SK-N-SH (cell line): ENCODE measurements around the gene NBEA. TPM values are rescaled to one million over a fixed set of nuclear protein-coding genes. Genes with fewer than 3 reads are reported as not detected.

Source experiments
- CTCF ChIA-PET: fragments of 300-600, 350-600 bp; formaldehyde crosslinking; extraction: SDS; loops from one replicate; lab custom pipeline; 2021; lab: Yijun Ruan, JAX
- POLR2A ChIA-PET: fragments of 350-600 bp; sonication (Branson Sonifier 250); formaldehyde crosslinking; extraction: SDS; loops from one replicate; lab custom pipeline; 2020; ENCODE audit warnings: antibody characterized with exemption, inconsistent platforms; lab: Yijun Ruan, JAX
- DNase-seq: peaks from one replicate; pipeline ENCODE4 v3.0.0; 2012
- H2AFZ ChIP-seq: fragments of 200-600 bp; sonication (generic); 2 replicates; pipeline ENCODE4 v1.8.1; 2016; ENCODE audit warnings: antibody characterized with exemption, mild to moderate bottlenecking, low read depth
- H3F3A ChIP-seq: fragments of 200-600 bp; sonication (generic); replicated peaks from 2 replicates; pipeline ENCODE3; 2016; ENCODE audit warnings: antibody characterized with exemption, mild to moderate bottlenecking; ENCODE audit not compliant: insufficient read depth
- H3K27ac ChIP-seq, 2 experiments: fragments of 200-500 bp in 1 of 2; fragments of 200-600 bp in 1 of 2; sonication (Bioruptor generic) in 1 of 2; sonication (generic), shearing (Covaris generic) in 1 of 2; 2 replicates each; pipeline versions ENCODE4 v1.5.1 to v1.6.1; 2014 to 2016; ENCODE audit warnings: low read depth in 2 of 2, inconsistent platforms in 1 of 2, low read length in 1 of 2, mild to moderate bottlenecking in 1 of 2, mixed read lengths in 1 of 2
- H3K27me3 ChIP-seq: fragments of 200-600 bp; sonication (generic), shearing (Covaris generic); 2 replicates; pipeline ENCODE4 v1.6.1; 2016; ENCODE audit warnings: mixed run types; ENCODE audit not compliant: insufficient read depth
- H3K36me3 ChIP-seq, 2 experiments: fragments of 200-500 bp in 1 of 2; fragments of 200-600 bp in 1 of 2; sonication (Bioruptor generic) in 1 of 2; sonication (generic) in 1 of 2; replicated peaks in 1 of 2; 2 replicates each; pipeline versions ENCODE3 to v1.5.1; 2014 to 2016; ENCODE audit warnings: low read length in 1 of 2, mild to moderate bottlenecking in 1 of 2; ENCODE audit not compliant: insufficient read depth in 2 of 2, control insufficient read depth in 1 of 2
- H3K4me1 ChIP-seq, 2 experiments: fragments of 200-500 bp in 1 of 2; fragments of 200-600 bp in 1 of 2; sonication (Bioruptor generic) in 1 of 2; sonication (generic), shearing (Covaris generic) in 1 of 2; 2 replicates each; pipeline versions ENCODE4 v1.5.1 to v1.6.1; 2014 to 2016; ENCODE audit warnings: low read depth in 1 of 2, low read length in 1 of 2, mixed run types in 1 of 2; ENCODE audit not compliant: insufficient read depth in 2 of 2, control insufficient read depth in 1 of 2
- H3K4me2 ChIP-seq: fragments of 200-600 bp; sonication (generic), shearing (Covaris generic); 2 replicates; pipeline ENCODE4 v1.6.1; 2017; ENCODE audit warnings: mixed run types
- H3K4me3 ChIP-seq, 2 experiments: fragments of 200-500 bp in 1 of 2; fragments of 200-600 bp in 1 of 2; sonication (Bioruptor generic) in 1 of 2; sonication (generic), shearing (Covaris generic) in 1 of 2; 2 replicates each; pipeline versions ENCODE4 v1.5.1 to v1.8.1; 2014 to 2016; ENCODE audit warnings: low read depth in 2 of 2, inconsistent platforms in 1 of 2, low read length in 1 of 2, mild to moderate bottlenecking in 1 of 2, mixed read lengths in 1 of 2, moderate library complexity in 1 of 2
- H3K79me2 ChIP-seq: fragments of 200-600 bp; sonication (generic); 2 replicates; pipeline ENCODE4 v1.8.1; 2017; ENCODE audit warnings: mild to moderate bottlenecking; ENCODE audit not compliant: insufficient read depth
- H3K9ac ChIP-seq: fragments of 200-600 bp; sonication (generic); 2 replicates; pipeline ENCODE4 v1.6.1; 2017; ENCODE audit warnings: mixed run types
- H3K9me2 ChIP-seq: fragments of 200-600 bp; sonication (generic); 2 replicates; pipeline ENCODE4 v1.6.1; 2017; ENCODE audit warnings: mixed run types
- H3K9me3 ChIP-seq: fragments of 200-600 bp; sonication (generic); 2 replicates; pipeline ENCODE4 v1.6.1; 2017; ENCODE audit warnings: mixed run types, mild to moderate bottlenecking, moderate library complexity
- H4K20me1 ChIP-seq: fragments of 200-600 bp; sonication (generic); 2 replicates; pipeline ENCODE4 v1.6.1; 2017; ENCODE audit warnings: mild to moderate bottlenecking, mixed run types; ENCODE audit not compliant: insufficient read depth
- ELF1 ChIP-seq: IDR thresholded peaks from 2 replicates; pipeline ENCODE4 v1.4.0; 2012
- EP300 ChIP-seq, 2 experiments: IDR thresholded peaks; 2 replicates each; pipeline versions ENCODE4 v1.4.0 to v1.6.1; 2012; ENCODE audit warnings: borderline replicate concordance in 1 of 2, low read depth in 1 of 2, low read length in 1 of 2
- EZH2phosphoT487 ChIP-seq: fragments of 200-600 bp; sonication (generic); IDR thresholded peaks from 2 replicates; pipeline ENCODE4 v1.6.1; 2017; ENCODE audit warnings: low read depth, mixed run types, mild to moderate bottlenecking, antibody characterized with exemption, moderate library complexity, borderline replicate concordance
- FOSL2 ChIP-seq: IDR thresholded peaks from 2 replicates; pipeline ENCODE4 v1.4.0; 2012; ENCODE audit warnings: low read depth, mild to moderate bottlenecking, moderate library complexity, borderline replicate concordance
- FOXM1 ChIP-seq: IDR thresholded peaks from 2 replicates; pipeline ENCODE4 v1.4.0; 2012; ENCODE audit warnings: low read depth, mild to moderate bottlenecking
- GATA2 ChIP-seq: sonication (generic); formaldehyde crosslinking; IDR thresholded peaks from 2 replicates; pipeline ENCODE4 v1.5.0; 2020; ENCODE audit warnings: mild to moderate bottlenecking, missing genetic modification reagents
- IRF3 ChIP-seq: fragments of 150-350 bp; IDR thresholded peaks from 2 replicates; pipeline ENCODE4 v1.6.1; 2016; ENCODE audit warnings: mild to moderate bottlenecking, low read depth, low read length
- JUND ChIP-seq: IDR thresholded peaks from 2 replicates; pipeline ENCODE4 v1.4.0; 2012
- MAX ChIP-seq: IDR thresholded peaks from 2 replicates; pipeline ENCODE4 v1.4.0; 2012; ENCODE audit warnings: low read depth
- MXI1 ChIP-seq: IDR thresholded peaks from 2 replicates; pipeline ENCODE4 v1.6.1; 2012; ENCODE audit warnings: mild to moderate bottlenecking, low read depth, low read length, improper control_type of control experiment
- NFIC ChIP-seq: IDR thresholded peaks from 2 replicates; pipeline ENCODE4 v1.4.0; 2012; ENCODE audit warnings: borderline replicate concordance
- NRF1 ChIP-seq: IDR thresholded peaks from 2 replicates; pipeline ENCODE4 v1.6.1; 2012; ENCODE audit warnings: low read depth, mild to moderate bottlenecking, low read length
- POLR2AphosphoS5 ChIP-seq: IDR thresholded peaks from 2 replicates; pipeline ENCODE4 v1.6.1; 2012; ENCODE audit warnings: low read depth, low read length
- RAD21 ChIP-seq: IDR thresholded peaks from 2 replicates; pipeline ENCODE4 v1.6.1; 2012; ENCODE audit warnings: mild to moderate bottlenecking, low read length
- SMC3 ChIP-seq: IDR thresholded peaks from 2 replicates; pipeline ENCODE4 v1.6.1; 2012; ENCODE audit warnings: low read depth, low read length, improper control_type of control experiment
- TAF1 ChIP-seq: IDR thresholded peaks from 2 replicates; pipeline ENCODE4 v1.6.1; 2012; ENCODE audit warnings: low read depth, mild to moderate bottlenecking, low read length, moderate library complexity, borderline replicate concordance
- TEAD4 ChIP-seq: IDR thresholded peaks from 2 replicates; pipeline ENCODE4 v1.4.0; 2012; ENCODE audit warnings: mild to moderate bottlenecking, borderline replicate concordance; ENCODE audit not compliant: insufficient read depth
- USF2 ChIP-seq: fragments of 150-350 bp; IDR thresholded peaks from 2 replicates; pipeline ENCODE4 v1.6.1; 2017; ENCODE audit warnings: antibody characterized with exemption, low read length, low read depth, borderline replicate concordance
- YY1 ChIP-seq: IDR thresholded peaks from 2 replicates; pipeline ENCODE4 v1.4.0; 2012; ENCODE audit warnings: low read depth, mild to moderate bottlenecking
- WGBS: methylation state at CpG from one replicate; pipeline ENCODE4 v1.1.6; 2017; ENCODE audit warnings: low lambda C conversion rate; 5-methylcytosine and 5-hydroxymethylcytosine counted together
- polyA plus RNA-seq, 3 experiments: library from polyadenylated mRNA; depleted of rRNA; stranded (reverse); fragments of >200 nt; gene quantifications; 2 replicates each; pipeline ENCODE4 v1.2.3, GENCODE V29; 2012

Gene NBEA
- polyA plus RNA-seq, 1 of the 3 experiments (the other 2 are of a cell fraction): 12.3 TPM

DNA sequence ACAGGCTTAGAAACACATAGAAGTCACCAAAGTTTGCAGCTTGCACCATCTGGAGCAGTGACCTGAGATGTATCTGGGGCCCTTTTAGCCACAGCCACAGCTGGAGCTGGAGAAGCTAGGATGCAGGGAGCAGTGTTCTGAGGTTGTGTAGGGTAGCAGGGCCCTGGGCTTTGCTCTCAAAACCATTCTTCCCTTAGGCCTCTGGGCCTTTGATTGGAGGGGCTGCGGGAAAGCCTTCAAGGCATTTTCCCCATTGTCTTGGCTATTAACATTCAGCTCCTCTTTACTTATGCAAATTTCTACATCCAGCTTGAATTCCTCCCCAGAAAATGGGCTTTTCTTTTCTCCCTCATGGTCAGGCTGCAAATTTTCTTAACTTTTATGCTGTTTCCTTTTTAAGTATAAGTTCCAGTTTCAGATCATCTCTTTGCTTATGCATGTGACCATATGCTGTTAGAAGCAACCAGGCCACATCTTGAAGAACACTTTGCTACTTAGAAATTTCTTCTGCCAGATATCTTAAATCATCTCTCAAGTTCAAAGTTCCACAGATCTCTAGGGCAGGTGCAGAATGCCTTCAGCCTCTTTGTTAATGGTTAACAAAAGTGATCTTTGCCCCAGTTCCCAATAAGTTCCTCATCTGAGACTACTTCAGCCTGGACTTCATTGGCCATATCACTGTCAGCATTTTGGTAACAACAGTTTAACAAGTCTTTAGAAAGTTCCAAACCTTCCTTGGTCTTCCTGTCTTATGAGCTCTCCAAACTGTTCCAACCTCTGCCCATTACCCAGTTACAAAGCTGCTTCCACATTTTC, 48.5 kb downstream of the NBEA start:
- Histone ChIP-seq H3K4me1 (no peaks in the 10 kb centered on the region), H3K9me3 (peaks cover 8% of the 10 kb centered on the region; the same call in 1 of the 2 replicates), H3K79me2 (no peaks in the 10 kb centered on the region), H3K27ac (no peak overlapping the region), H3K4me2 (no peak overlapping the region)
- WGBS: 100% methylated on average over 1 of the region's 1 CpG
- TF ChIP-seq SMC3: no peak
- TF ChIP-seq EP300 (IDR thresholded peaks at IDR 0.05; ENCODE audit: borderline replicate concordance in 1 of 2, low read depth in 1 of 2, low read length in 1 of 2): no peak
- no peak for TF ChIP-seq MXI1
- no peak for TF ChIP-seq USF2
- TF ChIP-seq FOXM1: no peak
- no peak for TF ChIP-seq RAD21
- TF ChIP-seq YY1: no peak
- no peak for TF ChIP-seq GATA2 (CRISPR knock-in tag)
- TF ChIP-seq TAF1: no peak
- no peak for TF ChIP-seq NRF1
- TF ChIP-seq ELF1: no peak
- no peak for TF ChIP-seq FOSL2
- no peak for TF ChIP-seq NFIC
- TF ChIP-seq POLR2AphosphoS5: no peak
- TF ChIP-seq JUND: no peak
- no peak for TF ChIP-seq EZH2phosphoT487
- TF ChIP-seq IRF3: no peak
- TF ChIP-seq MAX: no peak
- no peak for TF ChIP-seq TEAD4
- TF ChIP-seq, all 33 proteins: peak for 0
- Histone ChIP-seq H3K9ac (no peak overlapping the region), H2AFZ (no peak overlapping the region), H3K36me3 (no peaks in the 10 kb centered on the region), H4K20me1 (no peaks in the 10 kb centered on the region), H3K9me2 (no peaks in the 10 kb centered on the region), H3K4me3 (no peak overlapping the region), H3F3A (no peaks in the 10 kb centered on the region), H3K27me3 (no peaks in the 10 kb centered on the region)
- POLR2A ChIA-PET: no interaction called here
- CTCF ChIA-PET: interaction anchor here (0.6 kb wide), 1 partner anchor 600 kb away, joined by 4 read pairs; no protein-coding TSS in a partner anchor
- DNase-seq: no peak
